ENCODE data around the gene GPC5.

Gene GPC5

DNA sequence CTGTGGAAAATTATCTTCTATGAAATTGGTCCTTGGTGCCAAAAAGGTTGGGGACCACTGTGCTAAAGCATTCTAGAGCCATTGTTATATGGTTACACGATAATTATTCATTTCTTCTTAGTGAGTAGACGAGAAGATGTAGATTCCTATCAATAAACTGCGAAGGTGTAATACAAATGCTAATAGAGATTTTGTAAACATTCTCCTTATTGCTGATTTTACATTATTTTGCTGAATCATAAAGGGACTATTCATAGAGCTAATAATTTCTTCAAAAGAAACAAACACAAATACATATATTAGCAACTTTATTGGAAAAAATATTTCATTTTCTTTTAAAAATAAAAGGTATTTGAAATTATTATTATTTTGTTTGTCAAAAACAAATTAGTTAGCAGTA is 1005.2 kb downstream of the GPC5 start:
- ChIA-PET POLR2A (no interaction called here), CTCF (no interaction called here)
- no peak overlapping the region for H3K4me3 ChIP-seq (ENCODE audit: low read depth, low read length)
- no peaks in the 10 kb centered on the region for H3K36me3 ChIP-seq (ENCODE audit: control insufficient read depth in 2 of 2, insufficient read depth in 1 of 2, low read length in 2 of 2)
- no peaks in the 10 kb centered on the region for H3K9me3 ChIP-seq (ENCODE audit: control insufficient read depth, insufficient read depth, low read depth, low read length)
- TF ChIP-seq ZNF211 (tag by site-specific recombination; IDR thresholded peaks at IDR 0.05; ENCODE audit: low read depth) (no peak), ZNF621 (tag by site-specific recombination; IDR thresholded peaks at IDR 0.05) (no peak), ZNF830 (tag by site-specific recombination; IDR thresholded peaks at IDR 0.05; ENCODE audit: low read depth) (no peak), PRDM1 (tag by site-specific recombination; IDR thresholded peaks at IDR 0.05) (no peak), GLIS1 (tag by site-specific recombination; IDR thresholded peaks at IDR 0.05) (no peak), ZNF791 (tag by site-specific recombination; IDR thresholded peaks at IDR 0.05) (no peak), ZIC2 (tag by site-specific recombination; IDR thresholded peaks at IDR 0.05) (no peak), ZNF184 (tag by site-specific recombination; IDR thresholded peaks at IDR 0.05) (no peak), ZNF768 (tag by site-specific recombination; IDR thresholded peaks at IDR 0.05) (no peak), ZNF19 (tag by site-specific recombination; IDR thresholded peaks at IDR 0.05; ENCODE audit: low read depth) (no peak), HOXA7 (CRISPR knock-in tag; IDR thresholded peaks at IDR 0.05; ENCODE audit: borderline replicate concordance) (no peak), HOXD13 (CRISPR knock-in tag; IDR thresholded peaks at IDR 0.05; ENCODE audit: borderline replicate concordance) (no peak), MYNN (tag by site-specific recombination; IDR thresholded peaks at IDR 0.05; ENCODE audit: borderline replicate concordance) (no peak), ZNF223 (tag by site-specific recombination; IDR thresholded peaks at IDR 0.05) (no peak), ZNF610 (tag by site-specific recombination; IDR thresholded peaks at IDR 0.05; ENCODE audit: borderline replicate concordance) (no peak), TCF7L2 (IDR thresholded peaks at IDR 0.05; ENCODE audit: borderline replicate concordance, low read depth, low read length) (no peak), ZFP69B (tag by site-specific recombination; IDR thresholded peaks at IDR 0.05) (no peak)
- TF ChIP-seq, protein P1, sequence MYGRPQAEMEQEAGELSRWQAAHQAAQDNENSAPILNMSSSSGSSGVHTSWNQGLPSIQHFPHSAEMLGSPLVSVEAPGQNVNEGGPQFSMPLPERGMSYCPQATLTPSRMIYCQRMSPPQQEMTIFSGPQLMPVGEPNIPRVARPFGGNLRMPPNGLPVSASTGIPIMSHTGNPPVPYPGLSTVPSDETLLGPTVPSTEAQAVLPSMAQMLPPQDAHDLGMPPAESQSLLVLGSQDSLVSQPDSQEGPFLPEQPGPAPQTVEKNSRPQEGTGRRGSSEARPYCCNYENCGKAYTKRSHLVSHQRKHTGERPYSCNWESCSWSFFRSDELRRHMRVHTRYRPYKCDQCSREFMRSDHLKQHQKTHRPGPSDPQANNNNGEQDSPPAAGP (tag by site-specific recombination; IDR thresholded peaks at IDR 0.05), result no peak
- TF ChIP-seq, protein P2, sequence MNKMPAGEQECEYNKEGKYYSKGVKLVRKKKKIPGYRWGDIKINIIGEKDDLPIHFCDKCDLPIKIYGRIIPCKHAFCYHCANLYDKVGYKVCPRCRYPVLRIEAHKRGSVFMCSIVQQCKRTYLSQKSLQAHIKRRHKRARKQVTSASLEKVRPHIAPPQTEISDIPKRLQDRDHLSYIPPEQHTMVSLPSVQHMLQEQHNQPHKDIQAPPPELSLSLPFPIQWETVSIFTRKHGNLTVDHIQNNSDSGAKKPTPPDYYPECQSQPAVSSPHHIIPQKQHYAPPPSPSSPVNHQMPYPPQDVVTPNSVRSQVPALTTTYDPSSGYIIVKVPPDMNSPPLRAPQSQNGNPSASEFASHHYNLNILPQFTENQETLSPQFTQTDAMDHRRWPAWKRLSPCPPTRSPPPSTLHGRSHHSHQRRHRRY (tag by site-specific recombination; IDR thresholded peaks at IDR 0.05), result no peak
- TF ChIP-seq, protein P3, sequence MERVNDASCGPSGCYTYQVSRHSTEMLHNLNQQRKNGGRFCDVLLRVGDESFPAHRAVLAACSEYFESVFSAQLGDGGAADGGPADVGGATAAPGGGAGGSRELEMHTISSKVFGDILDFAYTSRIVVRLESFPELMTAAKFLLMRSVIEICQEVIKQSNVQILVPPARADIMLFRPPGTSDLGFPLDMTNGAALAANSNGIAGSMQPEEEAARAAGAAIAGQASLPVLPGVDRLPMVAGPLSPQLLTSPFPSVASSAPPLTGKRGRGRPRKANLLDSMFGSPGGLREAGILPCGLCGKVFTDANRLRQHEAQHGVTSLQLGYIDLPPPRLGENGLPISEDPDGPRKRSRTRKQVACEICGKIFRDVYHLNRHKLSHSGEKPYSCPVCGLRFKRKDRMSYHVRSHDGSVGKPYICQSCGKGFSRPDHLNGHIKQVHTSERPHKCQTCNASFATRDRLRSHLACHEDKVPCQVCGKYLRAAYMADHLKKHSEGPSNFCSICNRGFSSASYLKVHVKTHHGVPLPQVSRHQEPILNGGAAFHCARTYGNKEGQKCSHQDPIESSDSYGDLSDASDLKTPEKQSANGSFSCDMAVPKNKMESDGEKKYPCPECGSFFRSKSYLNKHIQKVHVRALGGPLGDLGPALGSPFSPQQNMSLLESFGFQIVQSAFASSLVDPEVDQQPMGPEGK (tag by site-specific recombination; IDR thresholded peaks at IDR 0.05), result no peak
- H3K4me1 ChIP-seq (ENCODE audit: control insufficient read depth, insufficient read depth, low read length), result no peaks in the 10 kb centered on the region
- H3K27ac ChIP-seq (ENCODE audit: extremely low read depth, low read depth, low read length), result no peak overlapping the region

DNA sequence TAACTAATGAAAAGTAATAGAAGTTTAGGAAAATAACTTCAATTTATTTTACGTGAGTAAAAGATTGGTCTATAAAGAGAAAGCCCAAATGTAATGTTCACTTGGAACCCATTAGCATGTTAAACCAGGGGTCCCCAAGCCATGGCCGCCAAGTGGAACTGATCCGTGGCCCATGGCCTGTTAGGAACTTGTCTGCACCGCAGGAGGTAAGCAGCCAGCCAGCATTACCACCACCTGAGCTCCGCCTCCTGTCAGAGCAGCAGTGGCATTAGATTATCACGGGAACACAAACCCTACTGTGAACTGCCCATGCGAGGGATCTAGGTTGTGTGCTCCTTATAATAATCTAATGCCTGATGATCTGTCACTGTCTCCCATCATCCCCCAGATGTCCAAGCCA is 1009.4 kb downstream of the GPC5 start:
- ChIA-PET CTCF (no interaction called here), POLR2A (no interaction called here)
- TF ChIP-seq SP3 (tag by site-specific recombination; IDR thresholded peaks at IDR 0.05) (no peak), ZNF114 (tag by site-specific recombination; IDR thresholded peaks at IDR 0.05) (no peak), ZNF121 (tag by site-specific recombination; IDR thresholded peaks at IDR 0.05) (no peak), ZSCAN30 (tag by site-specific recombination; IDR thresholded peaks at IDR 0.05) (no peak), EGR2 (tag by site-specific recombination; IDR thresholded peaks at IDR 0.05; ENCODE audit: low read depth) (no peak), KLF1 (tag by site-specific recombination; IDR thresholded peaks at IDR 0.05) (no peak), ZNF664 (tag by site-specific recombination; IDR thresholded peaks at IDR 0.05) (no peak)
- TF ChIP-seq, protein P4, sequence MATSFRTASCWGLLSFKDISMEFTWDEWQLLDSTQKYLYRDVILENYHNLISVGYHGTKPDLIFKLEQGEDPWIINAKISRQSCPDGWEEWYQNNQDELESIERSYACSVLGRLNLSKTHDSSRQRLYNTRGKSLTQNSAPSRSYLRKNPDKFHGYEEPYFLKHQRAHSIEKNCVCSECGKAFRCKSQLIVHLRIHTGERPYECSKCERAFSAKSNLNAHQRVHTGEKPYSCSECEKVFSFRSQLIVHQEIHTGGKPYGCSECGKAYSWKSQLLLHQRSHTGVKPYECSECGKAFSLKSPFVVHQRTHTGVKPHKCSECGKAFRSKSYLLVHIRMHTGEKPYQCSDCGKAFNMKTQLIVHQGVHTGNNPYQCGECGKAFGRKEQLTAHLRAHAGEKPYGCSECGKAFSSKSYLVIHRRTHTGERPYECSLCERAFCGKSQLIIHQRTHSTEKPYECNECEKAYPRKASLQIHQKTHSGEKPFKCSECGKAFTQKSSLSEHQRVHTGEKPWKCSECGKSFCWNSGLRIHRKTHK (tag by site-specific recombination; IDR thresholded peaks at IDR 0.05), result no peak
- TF ChIP-seq, protein P5, sequence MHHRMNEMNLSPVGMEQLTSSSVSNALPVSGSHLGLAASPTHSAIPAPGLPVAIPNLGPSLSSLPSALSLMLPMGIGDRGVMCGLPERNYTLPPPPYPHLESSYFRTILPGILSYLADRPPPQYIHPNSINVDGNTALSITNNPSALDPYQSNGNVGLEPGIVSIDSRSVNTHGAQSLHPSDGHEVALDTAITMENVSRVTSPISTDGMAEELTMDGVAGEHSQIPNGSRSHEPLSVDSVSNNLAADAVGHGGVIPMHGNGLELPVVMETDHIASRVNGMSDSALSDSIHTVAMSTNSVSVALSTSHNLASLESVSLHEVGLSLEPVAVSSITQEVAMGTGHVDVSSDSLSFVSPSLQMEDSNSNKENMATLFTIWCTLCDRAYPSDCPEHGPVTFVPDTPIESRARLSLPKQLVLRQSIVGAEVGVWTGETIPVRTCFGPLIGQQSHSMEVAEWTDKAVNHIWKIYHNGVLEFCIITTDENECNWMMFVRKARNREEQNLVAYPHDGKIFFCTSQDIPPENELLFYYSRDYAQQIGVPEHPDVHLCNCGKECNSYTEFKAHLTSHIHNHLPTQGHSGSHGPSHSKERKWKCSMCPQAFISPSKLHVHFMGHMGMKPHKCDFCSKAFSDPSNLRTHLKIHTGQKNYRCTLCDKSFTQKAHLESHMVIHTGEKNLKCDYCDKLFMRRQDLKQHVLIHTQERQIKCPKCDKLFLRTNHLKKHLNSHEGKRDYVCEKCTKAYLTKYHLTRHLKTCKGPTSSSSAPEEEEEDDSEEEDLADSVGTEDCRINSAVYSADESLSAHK (tag by site-specific recombination; IDR thresholded peaks at IDR 0.05), result no peak

More for the DNA sequence above, 1009.4 kb downstream of the GPC5 start:
- Histone ChIP-seq H3K9me3 (ENCODE audit: control insufficient read depth, insufficient read depth, low read depth, low read length) (no peaks in the 10 kb centered on the region), H3K4me1 (ENCODE audit: control insufficient read depth, insufficient read depth, low read length) (no peaks in the 10 kb centered on the region), H3K27ac (ENCODE audit: extremely low read depth, low read depth, low read length) (no peak overlapping the region), H3K36me3 (ENCODE audit: control insufficient read depth in 2 of 2, insufficient read depth in 1 of 2, low read length in 2 of 2) (no peaks in the 10 kb centered on the region), H3K4me3 (ENCODE audit: low read depth, low read length) (no peak overlapping the region)

All from HEK293 (cell line).